Stimulated activated CD4-positive, alpha-beta T cell treated with anti-CD3 and anti-CD28 coated beads, Interleukin-1b, Interleukin-23, amount 100 ng/mL, for 1 hour (primary cell): Measurements from ENCODE around the gene ZNF277.
"Not testable (repeated sequence)": the region's sequence is repeated elsewhere in the genome, so short reads cannot be mapped to it uniquely, and the experiment has no call there.

Experiments used
- DNase-seq, 2 donors: peaks; one replicate each; pipeline ENCODE4 v3.0.0-alpha.2; 2020; ENCODE audit warnings: low read depth in 2 of 2

ZNF277 gene

DNA sequence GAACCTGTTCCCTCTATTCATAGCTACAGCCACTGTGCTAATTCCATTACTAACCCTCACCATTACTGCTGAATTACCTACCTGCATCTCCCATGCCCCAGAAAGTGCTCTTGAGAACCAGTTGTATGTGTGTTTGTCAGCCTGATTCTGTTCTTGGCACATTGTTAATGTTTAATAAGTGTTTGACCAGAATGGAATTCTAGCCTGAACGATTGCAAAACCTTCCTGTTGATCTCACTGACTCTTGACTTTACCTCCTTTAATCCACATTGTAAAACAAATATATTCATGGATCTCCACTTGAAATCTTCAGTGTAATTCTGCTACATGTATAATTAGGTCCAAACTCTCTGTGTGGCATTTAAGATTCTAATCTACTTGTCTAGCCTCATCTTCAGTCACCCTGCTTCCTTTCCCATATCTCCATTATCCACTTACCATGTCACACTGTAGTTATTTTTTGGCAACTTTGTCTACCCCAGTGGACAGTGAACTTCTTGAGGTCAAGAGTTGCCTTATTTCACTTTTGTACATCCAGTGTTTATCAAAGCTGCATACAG is 4.9 kb downstream of the ZNF277 start:
- no peak for DNase-seq

DNA sequence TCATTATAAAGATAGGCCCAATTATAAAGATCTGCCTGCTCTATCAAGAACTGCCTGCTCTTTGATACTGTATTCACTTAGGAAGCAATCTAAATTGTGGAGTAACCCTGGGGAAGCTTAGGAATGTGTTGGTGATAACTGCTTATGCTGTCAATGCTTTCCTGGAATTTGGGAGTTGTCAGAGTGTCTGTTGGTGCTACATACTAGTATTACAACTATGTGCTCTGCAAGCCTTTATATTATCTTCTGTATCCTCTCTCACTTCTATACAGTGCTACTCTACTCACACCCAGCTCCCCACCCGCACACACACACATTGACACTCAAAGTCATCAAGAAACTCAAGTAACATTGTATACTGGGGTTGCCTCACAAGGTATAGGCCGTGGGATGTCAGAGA is 6.1 kb downstream of the ZNF277 start:
- DNase-seq, result no peak

- no peak for DNase-seq
Observed at GRCh38 chr7:112213735-112214134, 7.2 kb downstream of the ZNF277 start.

- no peak for DNase-seq
Observed at GRCh38 chr7:112214268-112214667, 7.8 kb downstream of the ZNF277 start.

DNA sequence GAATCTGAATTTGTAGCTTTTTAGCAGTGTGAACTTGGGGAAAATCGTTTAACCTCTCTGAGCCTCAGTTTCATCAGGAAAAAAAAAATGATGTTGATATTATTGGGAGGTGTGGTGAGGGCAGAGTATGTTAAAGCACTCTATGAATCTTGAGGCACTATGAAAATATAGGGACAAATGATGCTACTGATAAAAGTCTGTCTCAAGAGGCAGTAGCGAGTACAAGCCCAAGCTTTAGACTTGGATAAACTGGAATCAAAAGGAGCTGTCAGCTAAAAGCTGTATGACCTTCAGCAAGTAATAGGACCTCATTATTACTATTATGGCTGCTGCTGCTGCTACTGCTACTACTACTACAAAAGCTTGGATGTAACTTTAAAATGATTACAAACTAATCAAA is 8.4 kb downstream of the ZNF277 start:
- DNase-seq, result no peak

DNA sequence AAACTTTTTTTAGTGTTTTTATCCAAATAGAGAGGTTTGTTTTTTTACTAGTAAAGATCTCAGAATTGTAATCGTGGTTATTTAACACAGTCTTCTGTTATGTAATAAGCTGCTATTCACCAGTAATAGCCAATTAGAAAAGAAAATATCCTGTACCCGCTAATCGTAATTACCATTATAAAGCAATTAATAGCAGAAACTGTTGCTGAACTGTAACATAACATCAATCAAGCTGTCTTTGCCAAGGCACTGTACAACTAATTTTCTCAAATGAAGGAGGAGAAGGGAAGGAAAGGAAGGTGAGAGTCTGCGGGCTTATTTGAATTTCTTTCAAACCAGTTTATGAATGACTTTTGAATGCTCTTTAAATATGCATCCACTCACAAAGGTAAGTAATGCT is 9.3 kb downstream of the ZNF277 start:
- no peak for DNase-seq

- no peak for DNase-seq
Observed at GRCh38 chr7:112220877-112221434, 14.5 kb downstream of the ZNF277 start.

DNA sequence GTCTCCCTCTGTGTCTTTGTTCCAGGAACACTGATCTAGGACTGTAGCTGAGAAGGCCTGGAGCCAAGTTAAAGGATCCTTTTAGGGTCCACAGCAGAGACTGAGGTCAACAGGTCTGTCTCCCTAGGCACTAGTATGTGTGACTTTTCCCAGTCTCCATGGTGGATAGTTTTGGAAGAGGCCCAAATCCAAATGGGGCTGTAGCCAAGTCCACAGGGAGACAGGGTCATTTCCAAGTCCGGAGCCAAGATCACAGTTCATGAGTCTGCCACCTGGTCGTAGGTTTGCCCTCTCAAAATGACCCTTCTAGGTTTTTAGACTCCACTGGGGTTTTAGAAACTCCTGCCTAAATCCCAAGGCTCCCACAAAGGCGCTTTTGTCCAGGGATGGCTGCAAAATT is 16.8 kb downstream of the ZNF277 start:
- DNase-seq, result no peak

DNA sequence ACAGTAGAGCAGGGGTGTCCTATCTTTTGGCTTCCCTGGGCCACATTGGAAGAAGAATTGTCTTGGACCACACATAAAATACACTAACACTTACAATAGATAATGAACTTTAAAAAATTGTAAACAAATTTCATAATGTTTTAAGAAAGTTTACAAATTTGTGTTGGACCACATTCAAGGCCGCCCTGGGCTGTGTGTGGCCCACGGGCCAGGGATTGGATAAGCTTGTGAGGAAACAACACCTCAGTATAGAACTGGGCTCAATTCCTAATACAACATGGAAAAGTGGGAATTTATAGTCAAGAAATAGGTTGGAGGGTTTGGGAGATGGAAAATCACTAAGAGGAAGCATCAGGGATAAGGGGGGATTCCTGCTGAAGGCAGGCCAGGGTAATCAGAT is 17.7 kb downstream of the ZNF277 start:
- DNase-seq, result no peak

- DNase-seq, result no peak
Observed at GRCh38 chr7:112225006-112225405, 18.5 kb downstream of the ZNF277 start.

DNA sequence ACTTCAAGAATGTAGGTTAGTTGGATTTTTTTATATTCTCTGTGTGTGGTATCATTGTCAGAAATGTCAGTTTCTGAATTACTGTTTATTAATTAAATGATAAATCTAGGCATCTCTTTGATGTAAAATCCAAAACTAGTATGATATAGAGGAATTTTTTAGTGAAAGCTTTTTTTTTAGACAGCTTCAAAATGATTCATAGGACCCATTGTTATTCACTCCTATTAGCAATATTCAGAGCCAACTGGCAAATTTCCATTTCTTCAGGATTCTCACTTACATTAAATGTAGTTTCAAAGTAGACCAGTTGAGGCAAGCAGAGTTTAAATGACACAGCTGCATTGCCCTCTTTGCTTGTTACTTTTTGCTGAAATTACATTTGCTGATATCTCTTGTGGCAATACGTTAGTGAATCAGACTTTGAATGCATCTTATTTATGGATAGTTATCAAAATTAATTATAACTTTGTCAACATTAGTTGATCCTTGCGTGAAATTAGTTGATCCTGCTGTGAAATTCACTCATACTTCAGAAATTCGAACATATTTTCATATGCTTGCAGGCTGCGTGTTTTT is 20.3 kb downstream of the ZNF277 start:
- DNase-seq, result no peak

- no peak for DNase-seq
Observed at GRCh38 chr7:112228632-112229031, 22.1 kb downstream of the ZNF277 start.

DNA sequence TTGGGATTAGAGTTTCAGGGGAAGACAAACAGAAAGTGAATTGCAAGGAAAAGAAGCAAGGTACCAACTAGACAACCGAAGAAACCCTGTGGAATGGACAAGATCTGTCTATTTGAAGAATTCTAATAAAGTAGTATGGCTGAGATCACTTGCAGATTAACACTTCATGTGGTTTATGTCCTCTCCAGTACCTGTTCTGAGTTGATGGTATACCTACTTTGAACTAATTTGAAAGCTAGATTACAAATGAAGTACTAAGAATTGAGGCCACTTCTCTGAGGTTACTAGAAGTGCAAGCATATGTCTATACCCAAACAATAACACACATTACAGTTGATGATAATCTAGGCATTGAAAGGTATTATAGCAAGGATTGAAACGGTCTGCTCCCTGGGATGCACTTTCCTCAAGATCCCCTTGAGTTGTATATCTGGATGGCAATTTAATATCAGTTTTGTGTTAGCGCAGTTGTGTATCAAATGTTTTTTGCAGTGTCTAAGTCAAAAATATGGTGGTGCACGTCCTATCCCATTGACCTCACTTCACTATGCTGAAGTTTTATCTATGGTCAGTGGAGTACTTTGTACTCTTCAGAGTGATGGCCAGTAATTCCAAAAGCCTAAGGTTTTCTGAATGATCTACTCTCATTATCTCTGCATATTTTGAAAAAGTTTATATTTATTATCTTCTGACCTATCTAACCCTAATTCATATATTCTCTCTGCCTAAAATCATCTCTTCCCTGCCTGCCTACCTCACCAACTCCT is 25.9 kb downstream of the ZNF277 start:
- no peak for DNase-seq

DNA sequence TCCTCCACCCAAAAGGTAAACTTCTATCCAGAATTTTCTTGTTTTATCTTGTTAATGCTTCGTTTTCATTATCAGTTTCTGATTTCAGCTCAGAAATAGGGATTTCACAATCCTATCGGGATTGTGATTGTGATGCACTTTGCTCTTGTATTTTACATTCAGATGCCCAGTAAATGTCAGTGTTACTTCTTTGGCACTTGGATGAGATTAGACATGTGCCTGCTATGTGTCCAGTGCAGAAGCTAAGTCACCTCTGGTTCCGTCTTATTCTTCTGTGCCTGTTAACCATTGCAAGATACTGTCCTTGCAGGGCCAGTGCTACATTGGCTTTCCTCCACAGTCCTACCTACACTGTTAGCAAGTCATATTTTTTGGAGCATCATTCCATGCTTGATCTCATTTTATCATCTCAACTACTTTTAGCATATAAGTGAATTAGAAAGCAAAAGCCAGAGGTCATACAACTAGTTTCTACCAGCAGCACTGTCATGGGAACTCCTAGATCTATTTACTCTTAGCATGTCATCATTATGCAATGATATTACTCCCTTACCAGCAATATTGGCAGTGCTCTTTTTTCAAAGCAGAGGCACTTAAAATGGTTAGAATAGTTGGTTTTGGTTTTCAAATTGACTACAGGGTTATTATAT is 26.7 kb downstream of the ZNF277 start:
- DNase-seq, result no peak

DNA sequence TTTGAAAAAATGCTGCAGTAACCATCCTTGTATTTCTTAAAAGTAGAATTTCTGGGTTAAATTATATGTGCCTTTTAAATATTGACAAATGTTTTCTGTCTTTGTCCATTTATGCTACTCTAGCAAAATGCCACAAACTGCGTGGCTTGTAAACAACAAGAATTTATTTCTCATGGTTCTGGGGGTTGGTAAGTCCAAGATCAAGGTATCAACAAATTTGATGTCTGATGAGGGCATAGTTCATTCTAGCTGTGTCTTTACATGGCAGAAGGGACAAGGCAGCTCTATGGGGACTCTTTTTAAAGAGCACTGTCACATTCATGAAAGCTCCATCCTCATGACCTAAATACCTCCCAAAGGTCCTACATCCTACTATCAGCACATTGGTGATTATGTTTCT is 27.7 kb downstream of the ZNF277 start:
- DNase-seq, result no peak

DNA sequence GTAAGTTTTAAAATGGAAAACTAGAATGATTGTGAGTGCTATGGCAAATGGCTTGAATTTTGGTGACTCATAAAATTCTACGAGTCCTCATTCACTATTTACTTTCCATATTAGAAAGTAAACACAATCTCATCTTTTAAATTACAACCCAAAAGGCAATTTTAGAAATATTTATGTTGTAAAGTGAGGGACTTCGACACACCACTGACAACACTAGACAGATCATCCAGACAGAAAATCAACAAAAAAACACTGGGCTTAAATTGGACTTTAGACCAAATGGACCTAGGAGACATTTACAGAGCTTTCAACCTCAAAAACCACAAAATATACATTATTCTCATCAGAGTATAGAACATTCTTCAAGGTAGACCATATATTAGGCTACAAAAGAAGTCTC is 30.1 kb downstream of the ZNF277 start:
- DNase-seq, result no peak

DNA sequence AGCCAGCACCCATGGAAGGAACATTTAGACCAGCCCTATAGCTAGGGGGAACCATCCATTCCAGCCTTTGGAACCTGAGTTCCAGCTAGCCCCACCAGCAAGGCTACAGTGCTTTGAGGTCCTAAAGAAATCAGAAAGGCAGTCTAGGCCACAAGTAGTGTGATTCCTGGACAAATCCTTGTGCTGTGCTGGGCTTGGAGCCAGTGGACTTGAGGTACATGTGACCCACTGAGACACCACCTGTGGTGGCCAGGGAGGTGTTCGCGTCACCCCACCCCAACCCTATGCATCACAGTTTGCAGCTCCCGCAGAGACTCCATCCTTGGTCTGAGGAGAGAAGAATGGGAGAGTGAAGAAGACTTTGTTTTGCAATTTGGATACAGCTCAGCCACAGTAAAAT is 31.8 kb downstream of the ZNF277 start:
- DNase-seq, result no peak

DNA sequence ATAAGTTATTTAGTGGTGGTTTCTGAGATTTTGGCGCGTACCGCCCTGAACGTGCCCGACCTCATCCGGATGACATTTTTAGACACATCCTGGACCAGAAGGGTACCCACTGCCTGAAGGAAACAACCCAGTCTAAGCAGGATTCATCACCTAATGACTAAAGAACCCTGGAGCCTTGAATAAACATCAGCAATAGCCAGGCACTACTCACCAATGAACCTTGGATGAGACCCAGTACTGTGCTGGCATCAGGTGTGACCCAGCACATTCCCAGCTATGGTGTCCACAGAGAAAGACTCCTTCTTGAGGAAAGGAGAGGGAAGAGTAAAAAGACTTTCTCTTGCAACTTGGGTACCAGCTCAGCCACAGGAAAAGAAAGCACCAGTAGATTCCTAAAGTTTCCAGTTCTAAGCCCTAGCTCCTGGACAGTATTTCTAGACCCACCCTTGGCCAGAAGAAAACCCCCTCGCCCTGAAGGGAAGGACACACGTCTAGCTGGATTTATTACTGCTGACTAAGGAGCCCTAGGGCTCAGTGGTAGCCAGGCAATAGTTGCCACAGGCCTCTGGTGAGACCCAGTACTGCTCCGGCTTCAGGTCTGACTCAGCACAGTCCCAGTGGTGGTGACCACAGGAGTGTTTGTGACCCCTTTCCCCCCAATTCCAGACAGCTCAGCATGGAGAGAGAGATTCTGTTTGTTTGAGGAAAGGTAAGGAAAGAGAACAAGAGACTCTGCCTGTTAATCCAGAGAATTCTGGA is 32.5 kb downstream of the ZNF277 start:
- no peak for DNase-seq

GRCh38 chr7:112248598-112248997 is 42.1 kb downstream of the ZNF277 start:
- DNase-seq, result no peak

- DNase-seq, result not testable (repeated sequence)
Observed at GRCh38 chr7:112249967-112250366, 43.5 kb downstream of the ZNF277 start.

- DNase-seq, result no peak
Observed at GRCh38 chr7:112252141-112252540, 45.6 kb downstream of the ZNF277 start.

GRCh38 chr7:112252691-112253090 is 46.2 kb downstream of the ZNF277 start:
- DNase-seq, result no peak
